Suprapubic skin (tissue), 4 donors: ENCODE data around the gene E2F6. TPM values are rescaled to one million over a fixed set of nuclear protein-coding genes. Genes with fewer than 3 reads are reported as not detected.

Source experiments
- DNase-seq, 2 donors: peaks; one replicate each; pipeline ENCODE4 v3.0.0-alpha.2; 2019; ENCODE audit warnings: low spot score in 2 of 2
- H3K27ac ChIP-seq: fragments of 200-600 bp; sonication (generic); one replicate; pipeline ENCODE4 v1.5.1; 2019
- H3K27me3 ChIP-seq: fragments of 200-600 bp; sonication (generic); one replicate; pipeline ENCODE4 v1.5.1; 2019
- H3K36me3 ChIP-seq: fragments of 200-600 bp; sonication (generic); one replicate; pipeline ENCODE4 v1.5.1; 2019
- H3K4me1 ChIP-seq: fragments of 200-600 bp; sonication (generic); one replicate; pipeline ENCODE4 v1.5.1; 2019
- H3K4me3 ChIP-seq: fragments of 200-600 bp; sonication (generic); one replicate; pipeline ENCODE4 v1.5.1; 2019; ENCODE audit warnings: mild to moderate bottlenecking
- H3K9me3 ChIP-seq: fragments of 200-600 bp; sonication (generic); one replicate; pipeline ENCODE4 v1.5.1; 2019
- EP300 ChIP-seq: sonication (generic); formaldehyde crosslinking; IDR thresholded peaks from one replicate; pipeline ENCODE4 v1.6.1; 2017; ENCODE audit warnings: antibody characterized with exemption
- POLR2A ChIP-seq, 2 donors: fragments of 450-650 bp; IDR thresholded peaks; one replicate each; pipeline ENCODE4 v1.6.1; 2017; ENCODE audit warnings: antibody characterized with exemption in 2 of 2, mild to moderate bottlenecking in 2 of 2, moderate library complexity in 2 of 2
- POLR2AphosphoS5 ChIP-seq, 3 donors: sonication (generic); formaldehyde crosslinking; IDR thresholded peaks; one replicate each; pipeline ENCODE4 v1.6.1; 2017; ENCODE audit warnings: antibody characterized with exemption in 3 of 3
- WGBS: methylation state at CpG from one replicate; pipeline ENCODE4 v1.1.5; 2018; 5-methylcytosine and 5-hydroxymethylcytosine counted together
- total RNA-seq, 4 donors: library from RNA; depleted of rRNA; stranded (reverse); fragments of >200 nt; gene quantifications; one replicate each; pipeline ENCODE4 v1.1.0, GENCODE V29; 2016
- TF ChIP-seq, protein P1 (sequence below), 2 donors: fragments of 200-600 bp in 1 of 2; fragments of 450-650 bp in 1 of 2; sonication (generic) in 1 of 2; IDR thresholded peaks; one replicate each; pipeline ENCODE4 v1.5.1; 2016 to 2019; ENCODE audit warnings: antibody characterized with exemption in 2 of 2, mild to moderate bottlenecking in 1 of 2, moderate library complexity in 1 of 2

E2F6 gene
- total RNA-seq, 4 donors from 2014 or later: 9.3 to 15.7 (median 10.3) TPM

DNA sequence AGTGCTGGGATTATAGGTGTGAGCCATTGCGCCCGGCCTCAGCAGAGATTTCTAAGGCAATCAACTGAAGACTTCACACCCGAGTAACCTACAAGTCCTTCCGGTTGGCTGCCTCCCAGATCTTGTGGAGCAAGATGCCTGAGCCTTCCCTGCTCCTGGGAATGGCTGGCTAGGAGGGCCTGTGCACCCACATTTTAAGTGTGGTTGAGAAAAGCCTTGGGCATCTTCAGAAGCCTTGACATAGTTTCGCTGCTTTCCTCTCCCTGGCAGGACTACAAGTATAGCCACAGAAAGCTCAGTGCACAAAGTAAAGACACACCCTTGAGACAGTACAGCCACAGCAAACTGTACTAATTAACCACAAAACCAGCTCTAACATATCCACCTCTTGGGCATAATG, 35.2 kb downstream of the E2F6 start:
- no peak for TF ChIP-seq POLR2AphosphoS5 (IDR thresholded peaks at IDR 0.05)
- no peak overlapping the region for H3K27ac ChIP-seq
- no peaks in the 10 kb centered on the region for H3K27me3 ChIP-seq
- H3K4me3 ChIP-seq: no peak overlapping the region
- no peaks in the 10 kb centered on the region for H3K4me1 ChIP-seq
- no peaks in the 10 kb centered on the region for H3K36me3 ChIP-seq
- H3K9me3 ChIP-seq: no peaks in the 10 kb centered on the region
- no peak for DNase-seq
- WGBS: 78% methylated on average over 5 of the region's 5 CpGs

- Histone ChIP-seq H3K4me3 (no peak overlapping the region), H3K36me3 (no peaks in the 10 kb centered on the region), H3K27ac (no peak overlapping the region), H3K9me3 (no peaks in the 10 kb centered on the region), H3K27me3 (no peaks in the 10 kb centered on the region), H3K4me1 (no peaks in the 10 kb centered on the region)
- TF ChIP-seq POLR2AphosphoS5 (IDR thresholded peaks at IDR 0.05) (no peak), POLR2A (IDR thresholded peaks at IDR 0.05) (no peak)
- no peak for DNase-seq
Measured at GRCh38 chr2:11427224-11427623, 38.7 kb downstream of the E2F6 start.

- TF ChIP-seq POLR2AphosphoS5 (IDR thresholded peaks at IDR 0.05): no peak
- TF ChIP-seq POLR2A (IDR thresholded peaks at IDR 0.05): no peak
- TF ChIP-seq, protein P1, sequence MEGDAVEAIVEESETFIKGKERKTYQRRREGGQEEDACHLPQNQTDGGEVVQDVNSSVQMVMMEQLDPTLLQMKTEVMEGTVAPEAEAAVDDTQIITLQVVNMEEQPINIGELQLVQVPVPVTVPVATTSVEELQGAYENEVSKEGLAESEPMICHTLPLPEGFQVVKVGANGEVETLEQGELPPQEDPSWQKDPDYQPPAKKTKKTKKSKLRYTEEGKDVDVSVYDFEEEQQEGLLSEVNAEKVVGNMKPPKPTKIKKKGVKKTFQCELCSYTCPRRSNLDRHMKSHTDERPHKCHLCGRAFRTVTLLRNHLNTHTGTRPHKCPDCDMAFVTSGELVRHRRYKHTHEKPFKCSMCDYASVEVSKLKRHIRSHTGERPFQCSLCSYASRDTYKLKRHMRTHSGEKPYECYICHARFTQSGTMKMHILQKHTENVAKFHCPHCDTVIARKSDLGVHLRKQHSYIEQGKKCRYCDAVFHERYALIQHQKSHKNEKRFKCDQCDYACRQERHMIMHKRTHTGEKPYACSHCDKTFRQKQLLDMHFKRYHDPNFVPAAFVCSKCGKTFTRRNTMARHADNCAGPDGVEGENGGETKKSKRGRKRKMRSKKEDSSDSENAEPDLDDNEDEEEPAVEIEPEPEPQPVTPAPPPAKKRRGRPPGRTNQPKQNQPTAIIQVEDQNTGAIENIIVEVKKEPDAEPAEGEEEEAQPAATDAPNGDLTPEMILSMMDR (IDR thresholded peaks at IDR 0.05): no peak
- no peak for TF ChIP-seq EP300
- 98% methylated on average over 4 of the region's 4 CpGs for WGBS
- H3K4me1 ChIP-seq: peaks cover 4% of the 10 kb centered on the region
- H3K27me3 ChIP-seq: no peaks in the 10 kb centered on the region
- no peaks in the 10 kb centered on the region for H3K36me3 ChIP-seq
- H3K27ac ChIP-seq: no peak overlapping the region
- no peaks in the 10 kb centered on the region for H3K9me3 ChIP-seq
- no peak overlapping the region for H3K4me3 ChIP-seq
- DNase-seq: no peak
Measured at GRCh38 chr2:11422901-11423435, 43.0 kb downstream of the E2F6 start.

DNA sequence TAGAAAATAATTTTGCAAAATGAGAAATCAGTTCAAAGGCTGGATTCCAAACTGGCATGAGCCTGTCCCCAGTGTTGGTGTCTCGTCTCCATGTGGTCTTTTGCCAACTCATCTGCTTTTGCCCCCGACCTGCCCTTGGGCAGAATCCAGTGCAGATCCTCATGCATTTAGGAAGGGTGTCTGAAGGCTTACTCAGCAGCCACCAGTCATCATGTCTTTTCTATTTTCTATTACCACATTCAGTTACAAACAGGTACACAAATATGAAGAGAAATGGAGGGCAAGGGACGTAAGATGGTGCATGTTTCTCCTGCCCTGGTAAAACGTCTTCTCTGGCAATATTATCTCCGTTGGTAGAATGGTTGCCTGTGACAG, 43.5 kb downstream of the E2F6 start:
- peak overlapping the region; percentile 27 for H3K27ac ChIP-seq
- H3K27me3 ChIP-seq: no peaks in the 10 kb centered on the region
- peaks cover 4% of the 10 kb centered on the region for H3K4me1 ChIP-seq
- H3K4me3 ChIP-seq: no peak overlapping the region
- H3K36me3 ChIP-seq: no peaks in the 10 kb centered on the region
- WGBS: 84% methylated on average over 5 of the region's 5 CpGs
- no peaks in the 10 kb centered on the region for H3K9me3 ChIP-seq
- no peak for DNase-seq
- no peak for TF ChIP-seq EP300
- TF ChIP-seq POLR2A (IDR thresholded peaks at IDR 0.05): no peak
- TF ChIP-seq, protein P1 (IDR thresholded peaks at IDR 0.05): no peak
- TF ChIP-seq POLR2AphosphoS5 (IDR thresholded peaks at IDR 0.05): no peak

GRCh38 chr2:11421863-11422490, 44.0 kb downstream of the E2F6 start:
- Histone ChIP-seq H3K27me3 (no peaks in the 10 kb centered on the region), H3K36me3 (no peaks in the 10 kb centered on the region), H3K27ac (peak overlapping the region; percentile 64), H3K9me3 (no peaks in the 10 kb centered on the region), H3K4me3 (no peak overlapping the region), H3K4me1 (peaks cover 4% of the 10 kb centered on the region)
- WGBS: 84% methylated on average over 7 of the region's 7 CpGs
- no peak for DNase-seq
- TF ChIP-seq, protein P1 (IDR thresholded peaks at IDR 0.05): no peak
- TF ChIP-seq EP300 (no peak), POLR2A (IDR thresholded peaks at IDR 0.05) (no peak), POLR2AphosphoS5 (IDR thresholded peaks at IDR 0.05) (no peak)

- peak overlapping the region; percentile 64 for H3K27ac ChIP-seq
- H3K36me3 ChIP-seq: no peaks in the 10 kb centered on the region
- TF ChIP-seq EP300: no peak
- TF ChIP-seq POLR2AphosphoS5 (IDR thresholded peaks at IDR 0.05): no peak
- no peak for TF ChIP-seq POLR2A (IDR thresholded peaks at IDR 0.05)
- TF ChIP-seq, protein P1 (IDR thresholded peaks at IDR 0.05): no peak
- H3K4me3 ChIP-seq: no peak overlapping the region
- no peaks in the 10 kb centered on the region for H3K9me3 ChIP-seq
- H3K27me3 ChIP-seq: no peaks in the 10 kb centered on the region
- no peak for DNase-seq
- 92% methylated on average over 9 of the region's 9 CpGs for WGBS
- peaks cover 4% of the 10 kb centered on the region for H3K4me1 ChIP-seq
Measured at GRCh38 chr2:11420671-11421070, 45.3 kb downstream of the E2F6 start.
